OCI-LY1 (cell line): ENCODE measurements around the gene TNFSF9.

ENCODE experiments used
- CTCF ChIP-seq: fragments of 200-600 bp; sonication (generic), shearing (Covaris generic); IDR thresholded peaks from 2 replicates; pipeline ENCODE4 v1.5.1; 2017; ENCODE audit warnings: mild to moderate bottlenecking, antibody characterized with exemption, low read length, moderate library complexity, mixed read lengths
- EZH2 ChIP-seq: fragments of 200-600 bp; sonication (generic), shearing (Covaris generic); IDR thresholded peaks from 2 replicates; pipeline ENCODE4 v1.8.0; 2017; ENCODE audit warnings: borderline replicate concordance, mixed run types, mild to moderate bottlenecking, antibody characterized with exemption, low read length, moderate library complexity, mixed read lengths

- TF ChIP-seq CTCF (no peak), EZH2 (no peak)
Measured at GRCh38 chr19:6579450-6580178, 48.8 kb downstream of the TNFSF9 start.
